GM12892 (cell line): ENCODE data around the gene FN1.

Experiments
- POLR2A ChIP-seq: IDR thresholded peaks from 2 replicates; pipeline ENCODE4 v1.6.1; 2011; ENCODE audit warnings: low read depth, low read length, control low read depth
- POLR2AphosphoS5 ChIP-seq: IDR thresholded peaks from 2 replicates; pipeline ENCODE4 v1.6.1; 2011; ENCODE audit warnings: low read depth, low read length, control low read depth

DNA sequence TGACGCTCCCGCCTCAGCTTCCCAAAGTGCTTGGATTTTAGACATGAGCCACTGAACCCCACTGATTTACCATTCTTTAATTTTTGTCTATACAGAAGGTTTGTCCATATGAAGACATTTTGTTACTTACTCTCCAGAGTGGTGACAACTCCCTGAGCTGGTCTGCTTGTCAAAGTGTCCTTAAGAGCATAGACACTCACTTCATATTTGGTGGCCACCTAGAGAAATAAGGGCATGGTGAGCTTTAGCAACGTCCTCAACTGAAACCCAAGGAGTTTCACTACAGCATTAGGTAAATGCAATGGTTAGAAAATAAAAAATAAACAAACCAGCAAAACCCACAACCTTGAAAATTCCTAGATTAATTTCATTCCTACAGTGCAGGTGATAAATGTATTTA lies 57.8 kb downstream of the FN1 start:
- TF ChIP-seq POLR2AphosphoS5 (no peak), POLR2A (no peak)
